ENCODE measurements around the gene ERVFRD-1.
"Not testable (repeated sequence)": the region's sequence is repeated elsewhere in the genome, so short reads cannot be mapped to it uniquely, and the experiment has no call there.

- TF ChIP-seq CTCF, POLR2AphosphoS5 (IDR thresholded peaks at IDR 0.05): not testable (repeated sequence)
These were observed 4.4 kb upstream of the ERVFRD-1 start for GRCh38 chr6:11115808-11116536.
